HUES64 (cell line): ENCODE results near the gene STRAP. TPM values are rescaled to one million over a fixed set of nuclear protein-coding genes. Genes with fewer than 3 reads are reported as not detected.

Experiments
- H3K27ac ChIP-seq: 2 replicates; pipeline ENCODE4 v1.7.0; 2013; ENCODE audit warnings: low read depth, low read length, inconsistent platforms
- H3K27me3 ChIP-seq: 2 replicates; pipeline ENCODE4 v1.6.1; 2013; ENCODE audit warnings: mild to moderate bottlenecking, low read length; ENCODE audit not compliant: insufficient read depth
- H3K36me3 ChIP-seq: 2 replicates; pipeline ENCODE4 v1.6.1; 2013; ENCODE audit warnings: mild to moderate bottlenecking, low read length; ENCODE audit not compliant: insufficient read depth
- H3K4me1 ChIP-seq: 2 replicates; pipeline ENCODE4 v1.6.1; 2013; ENCODE audit warnings: mild to moderate bottlenecking, low read length, moderate library complexity; ENCODE audit not compliant: insufficient read depth
- H3K4me3 ChIP-seq: 2 replicates; pipeline ENCODE4 v1.5.1; 2013; ENCODE audit warnings: mild to moderate bottlenecking, low read length, moderate library complexity
- H3K9ac ChIP-seq: 2 replicates; pipeline ENCODE4 v1.6.1; 2013; ENCODE audit warnings: mild to moderate bottlenecking, low read depth, low read length
- H3K9me3 ChIP-seq: 2 replicates; pipeline ENCODE4 v1.6.1; 2013; ENCODE audit warnings: low read depth, low read length; ENCODE audit not compliant: insufficient read depth
- WGBS: fragments of 150-250, 120-280 bp; methylation state at CpG from one replicate; pipeline ENCODE4 v1.1.7; 2013; ENCODE audit warnings: missing lambda C conversion rate; 5-methylcytosine and 5-hydroxymethylcytosine counted together
- polyA plus RNA-seq, 2 experiments: library from polyadenylated mRNA; stranded (reverse); fragments of 50-300 nt; gene quantifications; one replicate each; pipeline ENCODE4 v1.2.3, GENCODE V29; 2013

The STRAP gene
- polyA plus RNA-seq (2013, experiment 1 of 2) = 188 TPM
- polyA plus RNA-seq (2013, experiment 2 of 2) = 199 TPM

- under 1% methylated on average over 62 of the region's 63 CpGs for WGBS
Measured at GRCh38 chr12:15882118-15882971, at the start of gene STRAP. Gene STRAP (plus strand): TSS chr12:15882387. CDS start chr12:15882708, 321 bp downstream.

GRCh38 chr12:15834575-15834974 is 47.6 kb upstream of the STRAP start:
- 100% methylated on average over 4 of the region's 4 CpGs for WGBS
- Histone ChIP-seq H3K27me3 (no peaks in the 10 kb centered on the region), H3K9ac (no peak overlapping the region), H3K4me1 (no peaks in the 10 kb centered on the region), H3K4me3 (no peak overlapping the region), H3K27ac (no peak overlapping the region), H3K9me3 (no peaks in the 10 kb centered on the region), H3K36me3 (no peaks in the 10 kb centered on the region)

More at GRCh38 chr12:15882118-15882971, at the start of gene STRAP:
- Histone ChIP-seq H3K9ac (peak within 1 kb of the TSS; percentile 95), H3K4me1 (peaks cover 9% of the 10 kb centered on the region; the same call in 1 of the 2 replicates), H3K4me3 (peak within 1 kb of the TSS; percentile 95), H3K36me3 (peaks cover 34% of the 10 kb centered on the region), H3K27me3 (no peaks in the 10 kb centered on the region), H3K27ac (peak within 1 kb of the TSS; percentile 98), H3K9me3 (no peaks in the 10 kb centered on the region)

- H3K27me3 ChIP-seq = no peaks in the 10 kb centered on the region
- H3K27ac ChIP-seq = no peak overlapping the region
- no peaks in the 10 kb centered on the region for H3K9me3 ChIP-seq
- 93% methylated on average over 5 of the region's 5 CpGs for WGBS
- no peak overlapping the region for H3K4me3 ChIP-seq
- H3K9ac ChIP-seq = no peak overlapping the region
- H3K36me3 ChIP-seq = no peaks in the 10 kb centered on the region
- no peaks in the 10 kb centered on the region for H3K4me1 ChIP-seq
Measured at GRCh38 chr12:15837141-15837790, 44.9 kb upstream of the STRAP start.

- no peaks in the 10 kb centered on the region for H3K4me1 ChIP-seq
- 75% methylated on average over 2 of the region's 2 CpGs for WGBS
Measured at GRCh38 chr12:15839041-15839440, 43.1 kb upstream of the STRAP start.

GRCh38 chr12:15839682-15840081 is 42.5 kb upstream of the STRAP start:
- Histone ChIP-seq H3K4me3 (no peak overlapping the region), H3K27ac (no peak overlapping the region), H3K36me3 (no peaks in the 10 kb centered on the region), H3K9me3 (no peaks in the 10 kb centered on the region), H3K9ac (no peak overlapping the region), H3K27me3 (no peaks in the 10 kb centered on the region), H3K4me1 (no peaks in the 10 kb centered on the region)

More at GRCh38 chr12:15839041-15839440, 43.1 kb upstream of the STRAP start:
- Histone ChIP-seq H3K36me3 (no peaks in the 10 kb centered on the region), H3K9me3 (no peaks in the 10 kb centered on the region), H3K27ac (no peak overlapping the region), H3K4me3 (no peak overlapping the region), H3K9ac (no peak overlapping the region), H3K27me3 (no peaks in the 10 kb centered on the region)

- 94% methylated on average over 3 of the region's 3 CpGs for WGBS
- Histone ChIP-seq H3K4me1 (no peaks in the 10 kb centered on the region), H3K36me3 (no peaks in the 10 kb centered on the region), H3K4me3 (no peak overlapping the region), H3K27me3 (no peaks in the 10 kb centered on the region), H3K27ac (no peak overlapping the region), H3K9ac (no peak overlapping the region), H3K9me3 (no peaks in the 10 kb centered on the region)
Measured at GRCh38 chr12:15842108-15842507, 40.1 kb upstream of the STRAP start.

- H3K4me3 ChIP-seq = no peak overlapping the region
- H3K27ac ChIP-seq = no peak overlapping the region
- no peak overlapping the region for H3K9ac ChIP-seq
- WGBS = 100% methylated on average over 1 of the region's 2 CpGs
- H3K4me1 ChIP-seq = no peaks in the 10 kb centered on the region
- no peaks in the 10 kb centered on the region for H3K36me3 ChIP-seq
- H3K27me3 ChIP-seq = no peaks in the 10 kb centered on the region
- no peaks in the 10 kb centered on the region for H3K9me3 ChIP-seq
Measured at GRCh38 chr12:15846887-15847286, 35.3 kb upstream of the STRAP start.

GRCh38 chr12:15848606-15849005 is 33.6 kb upstream of the STRAP start:
- no peaks in the 10 kb centered on the region for H3K27me3 ChIP-seq
- H3K9ac ChIP-seq = no peak overlapping the region
- WGBS = 93% methylated on average over 1 of the region's 1 CpG
- no peaks in the 10 kb centered on the region for H3K36me3 ChIP-seq
- no peaks in the 10 kb centered on the region for H3K9me3 ChIP-seq
- H3K4me1 ChIP-seq = no peaks in the 10 kb centered on the region
- H3K27ac ChIP-seq = no peak overlapping the region
- H3K4me3 ChIP-seq = no peak overlapping the region

- H3K4me1 ChIP-seq = peaks cover 18% of the 10 kb centered on the region; the same call in 1 of the 2 replicates
- H3K9me3 ChIP-seq = no peaks in the 10 kb centered on the region
- H3K27me3 ChIP-seq = no peaks in the 10 kb centered on the region
- no peak overlapping the region for H3K4me3 ChIP-seq
- 88% methylated on average over 3 of the region's 3 CpGs for WGBS
- no peak overlapping the region for H3K27ac ChIP-seq
- H3K9ac ChIP-seq = no peak overlapping the region
- no peaks in the 10 kb centered on the region for H3K36me3 ChIP-seq
Measured at GRCh38 chr12:15851045-15851620, 31.1 kb upstream of the STRAP start.

GRCh38 chr12:15851919-15852318 is 30.3 kb upstream of the STRAP start:
- 77% methylated on average over 3 of the region's 3 CpGs for WGBS
- H3K9me3 ChIP-seq = no peaks in the 10 kb centered on the region
- peaks cover 18% of the 10 kb centered on the region; the same call in 1 of the 2 replicates for H3K4me1 ChIP-seq
- H3K36me3 ChIP-seq = no peaks in the 10 kb centered on the region
- H3K4me3 ChIP-seq = no peak overlapping the region
- no peak overlapping the region for H3K27ac ChIP-seq
- no peaks in the 10 kb centered on the region for H3K27me3 ChIP-seq
- H3K9ac ChIP-seq = no peak overlapping the region

- no peaks in the 10 kb centered on the region for H3K9me3 ChIP-seq
- WGBS = 88% methylated on average over 5 of the region's 5 CpGs
- no peak overlapping the region for H3K4me3 ChIP-seq
- no peak overlapping the region for H3K9ac ChIP-seq
- H3K27ac ChIP-seq = no peak overlapping the region
- no peaks in the 10 kb centered on the region for H3K36me3 ChIP-seq
- H3K27me3 ChIP-seq = no peaks in the 10 kb centered on the region
- H3K4me1 ChIP-seq = peaks cover 18% of the 10 kb centered on the region; the same call in 1 of the 2 replicates
Measured at GRCh38 chr12:15852383-15852782, 29.8 kb upstream of the STRAP start.
